ENCODE data around the gene LRRC9. TPM values are rescaled to one million over a fixed set of nuclear protein-coding genes. Genes with fewer than 3 reads are reported as not detected.

The LRRC9 gene
- total RNA-seq, 2 donors from 2014 or later = 1.1 to 2.0 TPM

DNA sequence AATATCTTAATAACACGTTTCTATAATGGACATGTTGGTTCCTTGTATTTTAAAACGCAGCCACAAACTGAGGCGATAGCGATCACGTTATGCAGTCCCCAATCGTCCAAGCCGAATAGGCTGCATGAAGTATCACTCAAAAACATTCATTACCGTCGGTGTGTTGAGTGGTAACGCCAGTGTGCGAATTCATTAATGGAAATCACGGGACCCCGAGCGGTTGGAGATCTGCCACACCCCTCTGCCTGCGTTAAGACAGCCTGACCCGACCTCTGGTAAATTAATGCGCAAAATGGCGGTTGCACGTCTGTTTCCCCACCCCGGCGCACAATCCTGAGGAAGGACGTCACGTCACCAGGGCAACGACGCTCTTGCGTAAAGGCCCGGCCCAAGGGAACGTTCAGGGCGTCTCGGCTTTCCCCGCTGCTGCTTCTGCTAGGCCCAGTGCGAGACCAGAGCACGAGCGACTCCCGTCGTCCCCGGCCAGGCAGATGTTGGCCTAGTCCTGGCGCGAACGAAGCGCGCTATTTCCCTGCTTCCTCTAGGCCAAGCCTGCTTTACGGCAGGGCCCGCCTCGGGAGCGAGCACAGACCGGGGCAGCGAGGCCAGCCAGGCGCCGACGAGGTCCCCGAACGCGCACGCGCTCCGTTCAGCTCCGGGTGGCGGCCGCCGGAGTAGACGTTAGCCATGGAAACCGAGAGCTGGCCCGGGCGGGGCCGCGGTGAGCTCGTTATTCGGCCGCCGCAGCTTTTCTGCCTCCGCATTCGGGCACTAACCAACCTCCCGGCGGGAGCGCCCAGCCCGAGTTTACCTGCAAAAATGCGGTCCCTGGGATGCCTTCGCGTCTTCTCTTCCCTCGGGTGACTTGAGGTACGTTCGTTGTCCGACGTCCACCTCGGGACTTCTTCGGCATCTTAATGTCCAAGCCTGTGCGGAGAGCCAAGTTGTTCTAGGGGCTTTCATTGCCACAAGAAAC, 171.9 kb downstream of the LRRC9 start, which contains the start of gene PCNX4:
Gene PCNX4, plus strand, starts transcription at position 374 of the 976 bp plus-strand sequence. CDS start 15,716 bp downstream, outside the sequence.
- WGBS = under 1% methylated on average over 86 of the region's 88 CpGs
- Histone ChIP-seq H3K27ac (peak within 1 kb of the TSS; percentile 98 to 99), H3K9me3 (no peaks in the 10 kb centered on the region), H3K4me1 (replicated peaks) (no peaks in the 10 kb centered on the region), H3K36me3 (no peaks in the 10 kb centered on the region), H3K27me3 (replicated peaks; ENCODE audit: insufficient read depth) (no peaks in the 10 kb centered on the region), H3K4me3 (peak within 1 kb of the TSS; percentile 55 to 70)
- peak; percentile 98 for DNase-seq (ENCODE audit: low spot score)
- intact Hi-C loops (cut with DNase I) = loop anchor here (2.0 to 10.0 kb wide), 3 partner anchors 70 to 633 kb away; partner anchors contain the start of genes PPM1A and SIX4
- TF ChIP-seq, protein P1, sequence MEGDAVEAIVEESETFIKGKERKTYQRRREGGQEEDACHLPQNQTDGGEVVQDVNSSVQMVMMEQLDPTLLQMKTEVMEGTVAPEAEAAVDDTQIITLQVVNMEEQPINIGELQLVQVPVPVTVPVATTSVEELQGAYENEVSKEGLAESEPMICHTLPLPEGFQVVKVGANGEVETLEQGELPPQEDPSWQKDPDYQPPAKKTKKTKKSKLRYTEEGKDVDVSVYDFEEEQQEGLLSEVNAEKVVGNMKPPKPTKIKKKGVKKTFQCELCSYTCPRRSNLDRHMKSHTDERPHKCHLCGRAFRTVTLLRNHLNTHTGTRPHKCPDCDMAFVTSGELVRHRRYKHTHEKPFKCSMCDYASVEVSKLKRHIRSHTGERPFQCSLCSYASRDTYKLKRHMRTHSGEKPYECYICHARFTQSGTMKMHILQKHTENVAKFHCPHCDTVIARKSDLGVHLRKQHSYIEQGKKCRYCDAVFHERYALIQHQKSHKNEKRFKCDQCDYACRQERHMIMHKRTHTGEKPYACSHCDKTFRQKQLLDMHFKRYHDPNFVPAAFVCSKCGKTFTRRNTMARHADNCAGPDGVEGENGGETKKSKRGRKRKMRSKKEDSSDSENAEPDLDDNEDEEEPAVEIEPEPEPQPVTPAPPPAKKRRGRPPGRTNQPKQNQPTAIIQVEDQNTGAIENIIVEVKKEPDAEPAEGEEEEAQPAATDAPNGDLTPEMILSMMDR (IDR thresholded peaks at IDR 0.05) = peak in 1 of 4 experiments; percentile 6
- TF ChIP-seq POLR2AphosphoS5 (IDR thresholded peaks at IDR 0.05) (peak; percentile 97), POLR2A (IDR thresholded peaks at IDR 0.05) (peak; percentile 94)

DNA sequence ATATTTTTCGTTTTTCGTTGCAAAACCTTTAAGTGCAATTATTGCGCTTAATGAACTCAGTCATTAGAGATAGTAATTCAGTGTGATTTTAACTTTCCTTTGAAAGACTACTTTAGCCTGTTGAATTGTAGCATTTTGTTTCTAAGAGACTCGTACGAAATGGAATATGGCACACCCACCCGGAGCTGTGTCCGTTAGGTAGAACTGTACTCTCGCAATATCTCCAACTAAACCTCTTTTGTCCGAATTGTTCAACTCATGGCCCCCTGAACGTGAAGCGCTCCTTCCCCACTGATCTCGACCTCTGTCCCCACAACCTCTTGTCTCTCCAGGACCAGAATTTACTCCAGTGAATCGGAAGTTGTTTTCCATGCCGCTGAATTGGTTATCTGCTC, 172.6 kb downstream of the LRRC9 start:
- H3K27me3 ChIP-seq (replicated peaks; ENCODE audit: insufficient read depth) = no peaks in the 10 kb centered on the region
- intact Hi-C loops (cut with DNase I) = loop anchor here (2.0 to 10.0 kb wide), 3 partner anchors 70 to 632 kb away; partner anchors contain the start of genes PPM1A and SIX4
- H3K4me3 ChIP-seq = peak overlapping the region; percentile 55 to 70
- WGBS = under 1% methylated on average over 14 of the region's 14 CpGs
- peak overlapping the region; percentile 98 to 99 for H3K27ac ChIP-seq
- no peaks in the 10 kb centered on the region for H3K4me1 ChIP-seq (replicated peaks)
- no peaks in the 10 kb centered on the region for H3K9me3 ChIP-seq
- TF ChIP-seq POLR2A (IDR thresholded peaks at IDR 0.05) (no peak), POLR2AphosphoS5 (IDR thresholded peaks at IDR 0.05) (no peak)
- TF ChIP-seq, protein P1 (IDR thresholded peaks at IDR 0.05) = no peak
- H3K36me3 ChIP-seq = no peaks in the 10 kb centered on the region
- peak; percentile 8 for DNase-seq (ENCODE audit: low spot score)

DNA sequence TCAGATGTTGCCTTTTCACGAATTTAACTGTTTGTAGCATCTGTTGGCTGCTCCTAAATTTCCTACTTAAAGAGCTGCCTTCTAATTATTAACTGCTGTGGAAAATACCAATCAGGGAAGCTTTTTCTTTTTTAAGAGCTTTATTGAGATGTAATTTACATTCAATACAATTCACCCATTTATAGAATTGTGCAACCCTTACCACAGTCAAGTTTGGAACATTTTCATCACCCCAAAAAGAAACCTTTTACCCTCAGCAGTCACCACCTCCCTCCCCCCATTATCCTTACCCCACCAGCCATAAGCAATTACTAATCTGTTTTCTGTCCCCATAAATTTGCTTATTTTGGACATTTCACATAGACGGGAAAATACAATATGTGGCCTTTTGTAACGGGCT, 173.1 kb downstream of the LRRC9 start:
- Histone ChIP-seq H3K27me3 (replicated peaks; ENCODE audit: insufficient read depth) (no peaks in the 10 kb centered on the region), H3K27ac (peak overlapping the region; percentile 98 to 99), H3K4me1 (replicated peaks) (no peaks in the 10 kb centered on the region), H3K9me3 (no peaks in the 10 kb centered on the region), H3K36me3 (no peaks in the 10 kb centered on the region), H3K4me3 (peak overlapping the region; percentile 55 to 70)
- 8% methylated on average over 3 of the region's 3 CpGs for WGBS
- DNase-seq (ENCODE audit: low spot score) = no peak
- TF ChIP-seq POLR2A (IDR thresholded peaks at IDR 0.05) = no peak
- TF ChIP-seq POLR2AphosphoS5 (IDR thresholded peaks at IDR 0.05) = no peak
- TF ChIP-seq, protein P1 (IDR thresholded peaks at IDR 0.05) = no peak
- intact Hi-C loops (cut with DNase I) = loop anchor here (2.0 to 10.0 kb wide), 3 partner anchors 69 to 632 kb away; partner anchors contain the start of genes PPM1A and SIX4

DNA sequence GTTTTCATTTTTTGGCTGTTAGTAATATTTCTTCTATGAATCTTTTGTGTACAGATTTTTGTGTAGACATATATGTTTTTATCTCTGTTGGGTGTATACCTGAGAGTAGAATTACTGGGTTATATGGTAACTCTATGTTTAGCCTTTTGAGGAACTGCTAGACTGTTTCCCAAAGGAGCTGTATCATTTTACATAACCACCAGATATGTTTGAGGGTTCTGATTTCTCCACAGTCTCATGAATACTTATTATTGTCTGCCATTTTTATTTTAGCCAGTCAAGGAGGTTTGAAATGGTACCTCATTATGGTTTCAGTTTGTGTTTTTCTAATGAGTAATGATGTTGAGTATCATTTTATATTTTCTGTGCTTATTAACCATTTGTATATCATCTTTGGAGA, 173.7 kb downstream of the LRRC9 start:
- intact Hi-C loops (cut with DNase I) = loop anchor here (2.0 to 10.0 kb wide), 3 partner anchors 69 to 631 kb away; partner anchors contain the start of genes PPM1A and SIX4
- no peak for DNase-seq (ENCODE audit: low spot score)
- H3K27me3 ChIP-seq (replicated peaks; ENCODE audit: insufficient read depth) = no peaks in the 10 kb centered on the region
- TF ChIP-seq, protein P1 (IDR thresholded peaks at IDR 0.05) = no peak
- TF ChIP-seq POLR2AphosphoS5 (IDR thresholded peaks at IDR 0.05) (no peak), POLR2A (IDR thresholded peaks at IDR 0.05) (no peak)
- H3K4me1 ChIP-seq (replicated peaks) = no peaks in the 10 kb centered on the region
- peak overlapping the region; percentile 55 to 70 for H3K4me3 ChIP-seq
- no peaks in the 10 kb centered on the region for H3K36me3 ChIP-seq
- peak overlapping the region; percentile 98 to 99 for H3K27ac ChIP-seq
- no peaks in the 10 kb centered on the region for H3K9me3 ChIP-seq

Measured in prostate gland (tissue), 2 donors.